ENCODE data around the gene HDDC3. TPM values are rescaled to one million over a fixed set of nuclear protein-coding genes. Genes with fewer than 3 reads are reported as not detected.

HDDC3 gene
- total and polyA plus RNA-seq, 2 donors (not counting 3 experiments of a cell fraction or from before 2014, with no cell fraction given) = 16.0 to 20.2 TPM

- Histone ChIP-seq H3K4me1 (ENCODE audit: control insufficient read depth, extremely low read depth, insufficient read depth, low read length) (peaks cover 11% of the 10 kb centered on the region), H3K36me3 (ENCODE audit: control insufficient read depth in 2 of 2, extremely low read depth in 1 of 2, insufficient read depth in 2 of 2, low read length in 2 of 2) (peaks cover 5 to 50% of the 10 kb centered on the region in 2 experiments), H2AFZ (ENCODE audit: low read depth, low read length) (no peak overlapping the region), H3K9ac (replicated peaks; ENCODE audit: extremely low read depth, insufficient read depth, low read length) (no peak overlapping the region), H3K27me3 (ENCODE audit: control insufficient read depth in 2 of 2, insufficient read depth in 2 of 2, low read length in 2 of 2) (no peaks in the 10 kb centered on the region), H3K4me2 (ENCODE audit: insufficient read depth, low read length) (no peak overlapping the region), H3K27ac (ENCODE audit: insufficient read depth, low read depth, low read length) (no peak overlapping the region), H3K9me3 (replicated peaks; ENCODE audit: control insufficient read depth, insufficient read depth, low read length) (no peaks in the 10 kb centered on the region), H4K20me1 (replicated peaks; ENCODE audit: control insufficient read depth, extremely low read depth, insufficient read depth, low read length) (no peaks in the 10 kb centered on the region), H3K4me3 (replicated peaks in 1 of 3; ENCODE audit: insufficient read depth in 1 of 3, low read depth in 1 of 3, low read length in 3 of 3) (no peak overlapping the region), H3K79me2 (ENCODE audit: control insufficient read depth, insufficient read depth, low read length) (peaks cover 4% of the 10 kb centered on the region), H3K9me1 (replicated peaks; ENCODE audit: control insufficient read depth, extremely low read depth, insufficient read depth, low read length) (no peaks in the 10 kb centered on the region)
- TF ChIP-seq GATA2 (IDR thresholded peaks at IDR 0.05; ENCODE audit: insufficient read depth, insufficient read length, low read depth, low read length) (no peak), POLR2AphosphoS5 (IDR thresholded peaks at IDR 0.05; ENCODE audit: insufficient read depth, low read depth, low read length) (no peak), JUN (IDR thresholded peaks at IDR 0.05; ENCODE audit: borderline replicate concordance, insufficient read depth, insufficient read length, low read depth) (no peak), EZH2 (IDR thresholded peaks at IDR 0.05; ENCODE audit: borderline replicate concordance, low read depth, low read length, severe bottlenecking) (no peak), POLR2A (IDR thresholded peaks at IDR 0.05; ENCODE audit: low read depth, low read length) (no peak), MYC (IDR thresholded peaks at IDR 0.05; ENCODE audit: low read depth, low read length) (no peak), CTCF (IDR thresholded peaks at IDR 0.05; ENCODE audit: extremely low read depth in 1 of 2, insufficient read depth in 1 of 2, low read depth in 1 of 2, low read length in 2 of 2) (no peak), MAX (IDR thresholded peaks at IDR 0.05; ENCODE audit: insufficient read depth, insufficient read length) (no peak)
- no peak for DNase-seq (ENCODE audit: low read depth, low spot score)
- no peak for FAIRE-seq
- intact Hi-C loops (cut with micrococcal nuclease) (no loop called here), dilution Hi-C loops (cut with MboI; ENCODE audit: extremely low pct_ligation_motif_present, low sequenced_read_pairs) (no loop called here)
- POLR2A ChIA-PET = no interaction called here
- no TSS peak for BruUV-seq (replicated peaks)
- CTCF ChIA-PET = interaction anchor here (7.3 kb wide), 1 partner anchor 25 kb away, joined by 57 read pairs; the partner anchor contains the start of gene HDDC3
Observed at GRCh38 chr15:90907051-90907660, 25.2 kb downstream of the HDDC3 start.
